Erythroblast (primary cell): ENCODE data around the gene TMEM51.

Experiments
- GATA1 ChIP-seq: IDR thresholded peaks from 2 replicates; pipeline ENCODE4 v1.6.1; 2011; ENCODE audit warnings: low read depth, mild to moderate bottlenecking, control low read depth, low read length, moderate library complexity
- POLR2A ChIP-seq: IDR thresholded peaks from 2 replicates; pipeline ENCODE4 v1.6.1; 2011; ENCODE audit warnings: mild to moderate bottlenecking, low read length

GRCh38 chr1:15191267-15191666 lies 37.7 kb downstream of the TMEM51 start:
- TF ChIP-seq POLR2A (no peak), GATA1 (no peak)
